Activated CD4-positive, CD25-positive, alpha-beta regulatory T cell treated with anti-CD3 and anti-CD28 coated beads, Interleukin-2, amount 50 U/mL, for 24 hours (primary cell): ENCODE data around the gene ZCCHC3.
A peak's percentile ranks its signal among the peaks of the same experiment; 100 is the strongest.

Source experiments
- ATAC-seq, 2 donors: fragments of 150-1000 bp; cut with Tn5 transposase; one replicate each; pipeline ENCODE4 v1.10.0; 2021; ENCODE audit warnings: mild to moderate bottlenecking in 1 of 2, moderate library complexity in 1 of 2

The ZCCHC3 gene

GRCh38 chr20:347317-347639, 49.9 kb downstream of the ZCCHC3 start:
- ATAC-seq: no peak

GRCh38 chr20:347640-348484, 50.5 kb downstream of the ZCCHC3 start:
- peak; percentile 81 to 84 for ATAC-seq

GRCh38 chr20:348972-349841, 51.8 kb downstream of the ZCCHC3 start:
- no peak for ATAC-seq
